LNCaP clone FGC (cell line): ENCODE measurements around the gene LAS1L.

ENCODE experiments used
- DNase-seq: peaks from one replicate; pipeline ENCODE4 v3.0.0-alpha.2; 2011; ENCODE audit warnings: low read depth
- H3K4me3 ChIP-seq: 2 replicates; pipeline ENCODE4 v1.5.1; 2011; ENCODE audit warnings: mild to moderate bottlenecking, low read depth, low read length, control low read depth
- TF ChIP-seq, protein P1 (sequence below): IDR thresholded peaks from 2 replicates; pipeline ENCODE4 v1.5.1; 2012; ENCODE audit warnings: mild to moderate bottlenecking; ENCODE audit not compliant: control insufficient read depth, insufficient read depth; ENCODE audit errors: extremely low read depth

The LAS1L gene

GRCh38 chrX:65517923-65518322 lies 16.7 kb downstream of the LAS1L start:
- TF ChIP-seq, protein P1, sequence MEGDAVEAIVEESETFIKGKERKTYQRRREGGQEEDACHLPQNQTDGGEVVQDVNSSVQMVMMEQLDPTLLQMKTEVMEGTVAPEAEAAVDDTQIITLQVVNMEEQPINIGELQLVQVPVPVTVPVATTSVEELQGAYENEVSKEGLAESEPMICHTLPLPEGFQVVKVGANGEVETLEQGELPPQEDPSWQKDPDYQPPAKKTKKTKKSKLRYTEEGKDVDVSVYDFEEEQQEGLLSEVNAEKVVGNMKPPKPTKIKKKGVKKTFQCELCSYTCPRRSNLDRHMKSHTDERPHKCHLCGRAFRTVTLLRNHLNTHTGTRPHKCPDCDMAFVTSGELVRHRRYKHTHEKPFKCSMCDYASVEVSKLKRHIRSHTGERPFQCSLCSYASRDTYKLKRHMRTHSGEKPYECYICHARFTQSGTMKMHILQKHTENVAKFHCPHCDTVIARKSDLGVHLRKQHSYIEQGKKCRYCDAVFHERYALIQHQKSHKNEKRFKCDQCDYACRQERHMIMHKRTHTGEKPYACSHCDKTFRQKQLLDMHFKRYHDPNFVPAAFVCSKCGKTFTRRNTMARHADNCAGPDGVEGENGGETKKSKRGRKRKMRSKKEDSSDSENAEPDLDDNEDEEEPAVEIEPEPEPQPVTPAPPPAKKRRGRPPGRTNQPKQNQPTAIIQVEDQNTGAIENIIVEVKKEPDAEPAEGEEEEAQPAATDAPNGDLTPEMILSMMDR: no peak
- no peak for DNase-seq

DNA sequence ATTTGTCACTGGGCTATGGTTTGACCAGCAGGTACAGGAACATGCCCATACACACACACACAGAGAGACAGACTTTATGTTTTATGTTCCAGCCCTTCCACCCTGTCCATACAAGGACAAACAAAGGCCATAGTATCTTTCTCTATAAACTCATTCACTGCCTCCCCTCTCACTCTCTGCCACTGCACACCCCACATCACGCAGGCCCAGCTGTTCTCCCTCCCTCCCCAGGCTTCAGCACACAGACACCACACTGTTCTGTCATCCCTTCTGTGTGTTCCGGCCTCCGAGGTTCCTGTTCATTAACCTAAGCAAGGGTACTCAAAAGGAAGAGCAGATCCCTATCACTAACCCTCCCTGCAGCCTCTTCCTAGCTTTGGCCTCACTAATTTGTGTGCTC lies 17.8 kb downstream of the LAS1L start:
- TF ChIP-seq, protein P1: no peak
- H3K4me3 ChIP-seq: no peak overlapping the region
- no peak for DNase-seq

More at GRCh38 chrX:65517923-65518322, 16.7 kb downstream of the LAS1L start:
- no peak overlapping the region for H3K4me3 ChIP-seq

DNA sequence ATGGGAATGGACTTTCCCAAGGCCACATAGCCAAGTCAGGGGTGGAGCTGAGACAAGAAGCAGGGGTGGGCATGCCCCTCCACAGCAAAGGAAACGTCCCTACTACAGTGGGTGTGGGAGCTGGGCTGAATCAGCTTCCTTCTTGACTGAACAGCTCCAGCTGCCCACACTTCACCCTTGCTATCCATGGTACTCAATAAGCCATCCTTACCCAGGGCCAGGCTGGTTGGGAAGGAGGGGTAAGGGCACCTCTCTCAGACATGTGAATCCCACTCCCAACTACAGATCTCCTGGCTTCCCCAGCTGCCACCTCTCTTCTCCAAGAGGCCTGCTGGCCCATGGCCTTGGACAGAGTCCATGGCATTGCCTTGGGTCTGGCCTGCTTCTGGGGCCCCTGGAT lies 21.0 kb downstream of the LAS1L start:
- no peak for DNase-seq
- TF ChIP-seq, protein P1: no peak

DNA sequence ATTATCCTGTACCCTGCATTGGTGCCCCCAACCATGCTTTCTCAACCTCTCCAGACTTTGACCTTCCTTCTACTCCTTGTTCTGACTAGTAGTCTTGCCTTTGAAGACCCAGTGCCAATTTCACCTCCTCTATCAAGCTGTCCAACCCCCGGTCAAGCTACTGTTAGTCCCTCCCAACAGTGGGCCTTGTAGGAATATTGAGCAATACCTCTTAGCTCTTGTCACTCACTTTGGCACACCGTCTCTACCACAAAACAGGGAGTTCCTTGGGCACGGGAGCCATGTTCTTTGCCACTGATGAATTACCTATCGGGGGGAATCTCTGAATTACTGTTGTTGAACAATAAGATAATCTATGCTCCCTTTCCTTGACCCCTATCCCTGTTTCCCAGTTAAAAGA lies 25.2 kb downstream of the LAS1L start:
- no peak for DNase-seq
- TF ChIP-seq, protein P1: no peak
- H3K4me3 ChIP-seq: no peak overlapping the region

More for the DNA sequence above, 21.0 kb downstream of the LAS1L start:
- H3K4me3 ChIP-seq: no peak overlapping the region

DNA sequence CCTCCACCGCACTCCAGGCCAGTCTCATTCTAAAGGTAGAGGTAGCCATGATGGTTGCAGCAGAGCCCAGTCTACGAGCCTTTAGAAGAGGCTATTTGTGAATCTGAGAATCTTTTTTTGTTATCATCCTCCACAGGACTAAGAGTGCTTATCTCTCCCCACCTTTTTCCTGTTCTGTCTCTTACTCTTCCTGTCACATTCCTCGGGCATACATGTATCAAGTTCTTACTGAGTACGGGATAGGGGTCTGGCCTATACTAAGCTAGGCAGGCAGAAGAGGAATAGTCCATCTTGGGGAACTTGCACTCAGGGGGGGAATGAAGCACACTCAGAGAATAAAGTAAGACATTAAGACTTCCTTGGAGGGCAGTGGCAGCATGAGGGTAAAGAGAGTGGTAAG lies 25.7 kb downstream of the LAS1L start:
- TF ChIP-seq, protein P1: no peak
- no peak overlapping the region for H3K4me3 ChIP-seq
- DNase-seq: no peak

DNA sequence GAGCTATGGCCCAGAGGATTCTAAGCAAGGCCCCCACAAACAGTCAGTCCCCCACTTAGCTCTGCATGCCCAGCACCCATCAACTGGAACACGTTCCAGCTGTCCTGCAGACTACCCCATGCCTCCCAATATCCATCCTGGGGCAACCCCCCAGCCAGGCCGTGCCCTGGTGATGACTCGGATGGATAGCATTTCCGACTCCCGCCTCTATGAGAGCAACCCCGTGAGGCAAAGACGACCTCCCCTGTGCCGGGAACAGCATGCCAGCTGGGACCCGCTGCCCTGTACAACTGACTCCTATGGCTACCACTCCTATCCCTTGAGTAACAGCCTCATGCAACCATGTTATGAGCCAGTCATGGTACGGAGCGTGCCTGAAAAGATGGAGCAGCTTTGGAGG lies 32.0 kb downstream of the LAS1L start:
- TF ChIP-seq, protein P1: no peak
- H3K4me3 ChIP-seq: no peak overlapping the region
- DNase-seq: no peak

GRCh38 chrX:65493431-65493830 lies 41.2 kb downstream of the LAS1L start:
- TF ChIP-seq, protein P1: no peak
- no peak overlapping the region for H3K4me3 ChIP-seq
- no peak for DNase-seq
